CD4-positive, alpha-beta T cell (primary cell): ENCODE results near the gene DLX4. TPM values are rescaled to one million over a fixed set of nuclear protein-coding genes. Genes with fewer than 3 reads are reported as not detected.

Source experiments
- ATAC-seq: fragments of 200-7000 bp; cut with Tn5 transposase; one replicate; pipeline ENCODE4 v1.10.0; 2022; ENCODE audit warnings: mild to moderate bottlenecking; ENCODE audit not compliant: poor library complexity
- CTCF ChIA-PET: fragments of 350-600 bp; sonication (Branson Sonifier 250); formaldehyde crosslinking; loops from one replicate; lab custom pipeline; 2021; ENCODE audit warnings: antibody characterized with exemption, inconsistent platforms; lab: Charles Lee
- POLR2A ChIA-PET: fragments of 350-600 bp; sonication (Branson Sonifier 250); formaldehyde crosslinking; loops from one replicate; lab custom pipeline; 2021; ENCODE audit warnings: antibody characterized with exemption, inconsistent platforms; lab: Charles Lee
- DNase-seq, 14 experiments: peaks; one replicate each; pipeline ENCODE4 v3.0.0-alpha.2; 2013 to 2020; ENCODE audit warnings: mixed read lengths in 2 of 14
- H3K27ac ChIP-seq, 2 donors: one replicate each; pipeline versions ENCODE4 v1.5.1 to v1.7.0; 2013; ENCODE audit warnings: low read length in 2 of 2, low read depth in 1 of 2, mild to moderate bottlenecking in 1 of 2
- H3K27me3 ChIP-seq, 2 experiments: 1 replicate in 1 of 2; 2 replicates in 1 of 2; pipeline versions ENCODE4 v1.6.1 to v1.7.0; 2013; ENCODE audit warnings: low read length in 2 of 2, control low read depth in 1 of 2, mild to moderate bottlenecking in 1 of 2, moderate library complexity in 1 of 2; ENCODE audit not compliant: insufficient read depth in 2 of 2, control insufficient read depth in 1 of 2
- H3K36me3 ChIP-seq: one replicate; pipeline ENCODE4 v1.6.1; 2013; ENCODE audit warnings: low read length, control low read depth; ENCODE audit not compliant: insufficient read depth
- H3K4me1 ChIP-seq: one replicate; pipeline ENCODE4 v1.6.1; 2013; ENCODE audit warnings: low read length, control low read depth; ENCODE audit not compliant: insufficient read depth
- H3K4me3 ChIP-seq: one replicate; pipeline ENCODE4 v1.5.1; 2013; ENCODE audit warnings: mild to moderate bottlenecking, low read length, moderate library complexity
- H3K9me3 ChIP-seq, 2 experiments: 1 replicate in 1 of 2; 2 replicates in 1 of 2; pipeline versions ENCODE4 v1.6.1 to v1.7.0; 2013; ENCODE audit warnings: low read length in 2 of 2, mild to moderate bottlenecking in 2 of 2, control low read depth in 1 of 2, moderate library complexity in 1 of 2; ENCODE audit not compliant: control insufficient read depth in 1 of 2, insufficient read depth in 1 of 2
- H3K27ac Mint-ChIP-seq: one replicate; pipeline ENCODE4 v1.8.0; 2020; ENCODE audit warnings: mixed read lengths
- H3K27me3 Mint-ChIP-seq: one replicate; pipeline ENCODE4 v1.8.0; 2021; ENCODE audit warnings: mixed read lengths
- H3K36me3 Mint-ChIP-seq: one replicate; pipeline ENCODE4 v1.8.0; 2021; ENCODE audit warnings: low read depth, mixed read lengths
- H3K4me1 Mint-ChIP-seq: one replicate; pipeline ENCODE4 v1.8.0; 2021; ENCODE audit warnings: low read depth, mixed read lengths
- H3K4me3 Mint-ChIP-seq: one replicate; pipeline ENCODE4 v1.8.0; 2020; ENCODE audit warnings: mild to moderate bottlenecking, mixed read lengths
- H3K9me3 Mint-ChIP-seq: one replicate; pipeline ENCODE4 v1.8.0; 2020; ENCODE audit warnings: mixed read lengths
- CTCF ChIP-seq: fragments of 200-600 bp; IDR thresholded peaks from one replicate; pipeline ENCODE4 v1.8.0; 2022; ENCODE audit warnings: antibody characterized with exemption, mild to moderate bottlenecking
- intact Hi-C, 2 experiments: fragments of 100-400 bp; cut with DNase I in 1 of 2; cut with micrococcal nuclease in 1 of 2; formaldehyde crosslinking; loops; one replicate each; pipeline versions ENCODE4 v1.15.1 to v1.9.0; 2023 to 2025; cut with DNase I, micrococcal nuclease
- total RNA-seq, 174 experiments: library from RNA in 2 of 174; stranded (reverse) in 2 of 174; gene quantifications; one replicate each; pipeline ENCODE4 v1.2.3 and lab custom pipeline; 2021 to 2026

DLX4 gene
- total RNA-seq, 2 experiments from 2014 or later = 0.59 to 0.85 TPM

DNA sequence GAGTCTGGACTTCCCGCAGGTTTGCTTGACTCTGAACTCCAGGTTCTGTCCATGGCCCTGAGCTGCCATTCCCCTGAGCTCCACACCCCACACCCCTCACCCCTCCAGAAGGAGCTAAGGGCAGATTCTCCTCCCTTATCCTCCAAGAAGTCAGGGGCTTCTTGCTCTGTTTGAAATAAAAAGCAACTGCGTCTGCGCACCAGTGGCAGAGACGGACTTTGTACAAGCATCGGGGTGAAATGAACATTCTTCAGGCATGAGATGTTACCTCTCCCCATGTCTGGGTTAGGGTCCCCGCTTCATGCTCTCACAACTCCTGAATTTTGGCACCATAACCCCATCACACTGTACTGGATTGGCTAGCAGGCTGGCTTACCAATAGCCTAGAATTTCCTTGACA, 36.1 kb upstream of the DLX4 start:
- ChIA-PET POLR2A (no interaction called here), CTCF (no interaction called here)
- Mint-ChIP-seq H3K4me1 (no peaks in the 10 kb centered on the region), H3K27ac (no peak overlapping the region), H3K9me3 (no peaks in the 10 kb centered on the region), H3K36me3 (no peaks in the 10 kb centered on the region), H3K4me3 (no peak overlapping the region), H3K27me3 (peaks cover 68% of the 10 kb centered on the region)
- TF ChIP-seq CTCF = no peak
- ATAC-seq (no peak), DNase-seq (no peak)
- no peak overlapping the region for H3K4me3 ChIP-seq
- no peaks in the 10 kb centered on the region for H3K36me3 ChIP-seq
- H3K4me1 ChIP-seq = no peaks in the 10 kb centered on the region
- H3K27ac ChIP-seq = no peak overlapping the region
- no peaks in the 10 kb centered on the region for H3K9me3 ChIP-seq
- peaks cover 4 to 20% of the 10 kb centered on the region in 2 experiments for H3K27me3 ChIP-seq
- intact Hi-C loops = no loop called here

GRCh38 chr17:49935526-49936210, 33.3 kb upstream of the DLX4 start:
- Histone ChIP-seq H3K4me3 (no peak overlapping the region), H3K4me1 (no peaks in the 10 kb centered on the region), H3K27ac (no peak overlapping the region), H3K27me3 (peaks cover 5 to 14% of the 10 kb centered on the region in 2 experiments), H3K9me3 (no peaks in the 10 kb centered on the region), H3K36me3 (no peaks in the 10 kb centered on the region)
- intact Hi-C loops = no loop called here
- DNase-seq = no peak
- no peaks in the 10 kb centered on the region for H3K9me3 Mint-ChIP-seq
- ChIA-PET CTCF (no interaction called here), POLR2A (no interaction called here)
- ATAC-seq = no peak
- no peak overlapping the region for H3K4me3 Mint-ChIP-seq
- H3K27ac Mint-ChIP-seq = no peak overlapping the region
- no peaks in the 10 kb centered on the region for H3K36me3 Mint-ChIP-seq
- TF ChIP-seq CTCF = no peak
- H3K4me1 Mint-ChIP-seq = no peaks in the 10 kb centered on the region
- H3K27me3 Mint-ChIP-seq = peaks cover 57% of the 10 kb centered on the region

- Mint-ChIP-seq H3K27me3 (peaks cover 52% of the 10 kb centered on the region), H3K4me3 (no peak overlapping the region), H3K27ac (no peak overlapping the region), H3K9me3 (no peaks in the 10 kb centered on the region), H3K4me1 (no peaks in the 10 kb centered on the region), H3K36me3 (no peaks in the 10 kb centered on the region)
- no peaks in the 10 kb centered on the region for H3K9me3 ChIP-seq
- H3K4me3 ChIP-seq = no peak overlapping the region
- no peak for TF ChIP-seq CTCF
- ChIA-PET CTCF (no interaction called here), POLR2A (no interaction called here)
- H3K27me3 ChIP-seq = peaks cover 5 to 12% of the 10 kb centered on the region in 2 experiments
- no peaks in the 10 kb centered on the region for H3K36me3 ChIP-seq
- intact Hi-C loops = no loop called here
- H3K27ac ChIP-seq = no peak overlapping the region
- ATAC-seq = no peak
- H3K4me1 ChIP-seq = no peaks in the 10 kb centered on the region
- DNase-seq = no peak
Observed at GRCh38 chr17:49936386-49936785, 32.6 kb upstream of the DLX4 start.
